CD8-positive, alpha-beta memory T cell (primary cell): ENCODE measurements around the gene DNAH3. TPM values are rescaled to one million over a fixed set of nuclear protein-coding genes. Genes with fewer than 3 reads are reported as not detected.

ENCODE experiments used
- CTCF ChIA-PET: fragments of 350-600 bp; sonication (Branson Sonifier 250); formaldehyde crosslinking; loops from one replicate; lab custom pipeline; 2021; ENCODE audit warnings: antibody characterized with exemption; lab: Charles Lee
- POLR2A ChIA-PET: fragments of 350-600 bp; sonication (Branson Sonifier 250); formaldehyde crosslinking; loops from one replicate; lab custom pipeline; 2021; ENCODE audit warnings: antibody characterized with exemption; lab: Charles Lee
- DNase-seq, 5 donors: peaks; one replicate each; pipeline versions ENCODE4 v3.0.0 to v3.0.0-alpha.2; 2020 to 2022; ENCODE audit warnings: mixed read lengths in 1 of 5
- H3K27ac ChIP-seq: one replicate; pipeline ENCODE4 v1.7.0; 2013; ENCODE audit warnings: low read depth, mild to moderate bottlenecking, low read length, moderate library complexity
- H3K27me3 ChIP-seq: 2 replicates; pipeline ENCODE4 v1.7.0; 2013; ENCODE audit warnings: low read length, mild to moderate bottlenecking; ENCODE audit not compliant: insufficient read depth, poor library complexity, severe bottlenecking
- H3K36me3 ChIP-seq: 2 replicates; pipeline ENCODE4 v1.7.0; 2013; ENCODE audit warnings: mild to moderate bottlenecking, low read length, moderate library complexity; ENCODE audit not compliant: insufficient read depth
- H3K4me1 ChIP-seq: 2 replicates; pipeline ENCODE4 v1.7.0; 2013; ENCODE audit warnings: mild to moderate bottlenecking, low read length, moderate library complexity; ENCODE audit not compliant: insufficient read depth
- H3K4me3 ChIP-seq: 2 replicates; pipeline ENCODE4 v1.7.0; 2013; ENCODE audit warnings: mild to moderate bottlenecking, low read length
- H3K9me3 ChIP-seq: 2 replicates; pipeline ENCODE4 v1.7.0; 2013; ENCODE audit warnings: mild to moderate bottlenecking, low read length
- H3K27ac Mint-ChIP-seq, 8 donors: one replicate each; pipeline ENCODE4 v1.8.0; 2020 to 2021; ENCODE audit warnings: mixed read lengths in 8 of 8, mild to moderate bottlenecking in 6 of 8, inconsistent platforms in 3 of 8, moderate library complexity in 3 of 8
- H3K27me3 Mint-ChIP-seq, 2 donors: one replicate each; pipeline ENCODE4 v1.8.0; 2020 to 2021; ENCODE audit warnings: mixed read lengths in 2 of 2, mild to moderate bottlenecking in 1 of 2, moderate library complexity in 1 of 2
- H3K36me3 Mint-ChIP-seq, 3 donors: one replicate each; pipeline ENCODE4 v1.8.0; 2020 to 2021; ENCODE audit warnings: mixed read lengths in 3 of 3, inconsistent platforms in 1 of 3, mild to moderate bottlenecking in 1 of 3
- H3K4me1 Mint-ChIP-seq, 3 donors: one replicate each; pipeline ENCODE4 v1.8.0; 2020 to 2021; ENCODE audit warnings: mixed read lengths in 3 of 3, inconsistent platforms in 1 of 3, mild to moderate bottlenecking in 1 of 3
- H3K4me3 Mint-ChIP-seq, 7 donors: one replicate each; pipeline ENCODE4 v1.8.0; 2020 to 2021; ENCODE audit warnings: mixed read lengths in 7 of 7, mild to moderate bottlenecking in 6 of 7, moderate library complexity in 4 of 7, inconsistent platforms in 2 of 7
- H3K9me3 Mint-ChIP-seq, 5 donors: one replicate each; pipeline ENCODE4 v1.8.0; 2020 to 2022; ENCODE audit warnings: mixed read lengths in 5 of 5, mild to moderate bottlenecking in 3 of 5, moderate library complexity in 2 of 5, inconsistent platforms in 1 of 5
- polyA plus RNA-seq: library from polyadenylated mRNA; unstranded; fragments of 300-500 nt; fragmentation: Illumina TruSeq; gene quantifications from one replicate; pipeline ENCODE4 v1.2.3, GENCODE V29; 2021
- total RNA-seq, 2 experiments: library from RNA; stranded (reverse); gene quantifications; one replicate each; pipeline ENCODE4 v1.2.3, GENCODE V29; 2021

DNAH3 gene
- total and polyA plus RNA-seq, 3 experiments from 2014 or later: not detected

DNA sequence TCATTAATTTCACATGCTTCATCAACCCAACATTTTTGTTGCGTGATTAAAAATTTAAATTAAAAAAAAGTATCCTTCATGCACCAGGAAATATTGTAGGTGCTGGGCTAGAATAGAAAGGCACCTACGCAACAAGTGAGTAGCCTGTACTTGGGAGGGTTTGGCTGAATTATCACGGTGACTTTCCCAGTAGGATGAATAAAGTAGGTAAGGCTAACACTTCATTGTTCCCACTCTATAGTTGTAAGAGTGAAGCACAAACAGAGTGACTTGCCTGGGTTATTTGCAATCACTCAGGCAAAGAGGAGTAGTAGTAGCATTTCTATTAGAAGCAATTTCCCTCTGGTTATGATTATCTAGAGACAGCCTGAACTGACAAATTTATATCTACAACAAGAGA, 62.5 kb downstream of the DNAH3 start:
- H3K27me3 Mint-ChIP-seq: peaks cover 15 to 42% of the 10 kb centered on the region in 2 donors
- no peak overlapping the region for H3K4me3 Mint-ChIP-seq
- peaks cover 0 to 6% (median 0%) of the 10 kb centered on the region in 5 donors for H3K9me3 Mint-ChIP-seq
- no peak overlapping the region for H3K27ac ChIP-seq
- ChIA-PET CTCF (no interaction called here), POLR2A (no interaction called here)
- no peaks in the 10 kb centered on the region for H3K27me3 ChIP-seq
- H3K4me1 ChIP-seq: no peaks in the 10 kb centered on the region
- no peak for DNase-seq
- no peak overlapping the region for H3K27ac Mint-ChIP-seq
- no peaks in the 10 kb centered on the region for H3K36me3 ChIP-seq
- H3K9me3 ChIP-seq: no peaks in the 10 kb centered on the region
- no peak overlapping the region for H3K4me3 ChIP-seq
- H3K36me3 Mint-ChIP-seq: peaks cover 0 to 5% (median 0%) of the 10 kb centered on the region in 3 donors
- no peaks in the 10 kb centered on the region for H3K4me1 Mint-ChIP-seq

DNA sequence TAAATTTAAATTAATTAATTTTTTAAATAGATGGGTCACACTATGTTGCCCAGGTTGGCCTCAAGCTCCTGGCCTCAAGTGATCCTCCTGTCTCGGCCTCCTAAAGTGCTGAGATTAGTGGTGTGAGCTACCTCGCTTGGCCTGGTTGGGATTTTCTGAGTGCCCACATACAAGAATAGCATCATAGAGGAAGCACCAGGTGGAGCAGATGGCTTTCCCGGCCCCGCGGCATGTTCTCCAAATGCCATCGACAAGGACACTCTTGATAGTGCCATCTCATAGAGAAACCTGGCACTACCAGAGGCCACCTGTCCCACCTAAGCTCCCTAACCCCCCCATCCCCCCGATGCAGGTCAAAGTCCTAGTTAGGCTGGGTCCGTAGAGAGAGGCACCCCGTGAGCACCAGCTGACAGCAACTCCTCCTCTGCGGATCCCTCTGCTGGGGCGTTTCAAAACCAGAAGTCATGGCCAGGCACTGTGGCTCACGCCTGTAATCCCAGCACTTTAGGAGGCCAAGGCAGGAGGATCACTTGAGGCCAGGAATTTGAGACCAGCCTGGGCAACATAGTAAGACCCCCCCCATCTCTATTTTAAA, 65.9 kb downstream of the DNAH3 start:
- DNase-seq: no peak
- Mint-ChIP-seq H3K27me3 (peaks cover 9 to 25% of the 10 kb centered on the region in 2 donors), H3K4me1 (no peaks in the 10 kb centered on the region), H3K9me3 (peaks cover 0 to 4% (median 0%) of the 10 kb centered on the region in 5 donors), H3K4me3 (no peak overlapping the region), H3K27ac (no peak overlapping the region), H3K36me3 (peaks cover 0 to 4% (median 0%) of the 10 kb centered on the region in 3 donors)
- no peak overlapping the region for H3K27ac ChIP-seq
- no peaks in the 10 kb centered on the region for H3K9me3 ChIP-seq
- no peaks in the 10 kb centered on the region for H3K36me3 ChIP-seq
- POLR2A ChIA-PET: no interaction called here
- H3K4me3 ChIP-seq: no peak overlapping the region
- H3K4me1 ChIP-seq: no peaks in the 10 kb centered on the region
- CTCF ChIA-PET: interaction anchor here (0.8 to 0.9 kb wide), 2 partner anchors 220 to 234 kb away, joined by 4 to 6 read pairs; no protein-coding TSS in a partner anchor
- no peaks in the 10 kb centered on the region for H3K27me3 ChIP-seq

DNA sequence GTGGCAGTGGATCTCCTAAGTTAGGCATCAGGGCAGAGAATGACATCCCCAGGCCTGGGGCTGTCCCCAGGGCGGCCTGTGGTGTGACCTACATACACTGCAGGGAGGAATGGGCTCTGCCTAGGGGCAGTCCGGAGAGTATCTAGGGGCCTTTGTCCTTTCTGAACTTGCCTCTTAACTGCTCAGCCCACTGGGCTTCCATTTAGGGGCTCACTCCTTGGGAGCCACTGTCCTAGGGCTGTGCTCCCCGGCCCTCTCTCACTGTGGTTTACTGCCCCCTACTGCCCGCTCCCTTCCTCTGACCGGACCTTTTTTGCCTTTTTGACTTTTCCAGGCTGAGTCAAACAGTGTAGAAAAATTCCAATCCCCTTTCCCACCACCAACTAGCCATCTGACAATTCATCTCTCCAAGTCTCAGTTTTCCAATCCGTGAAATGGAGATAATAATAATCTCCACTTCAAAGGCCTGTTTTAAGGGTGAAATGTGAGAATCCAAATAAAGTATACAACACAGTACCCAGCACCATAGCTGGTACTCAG, 66.8 kb downstream of the DNAH3 start:
- ChIA-PET CTCF (interaction anchor here (0.8 to 0.9 kb wide), 2 partner anchors 220 to 233 kb away, joined by 4 to 6 read pairs; no protein-coding TSS in a partner anchor), POLR2A (no interaction called here)
- Mint-ChIP-seq H3K36me3 (no peaks in the 10 kb centered on the region), H3K9me3 (no peaks in the 10 kb centered on the region), H3K4me1 (no peaks in the 10 kb centered on the region), H3K27ac (no peak overlapping the region), H3K4me3 (no peak overlapping the region), H3K27me3 (peaks cover 9 to 18% of the 10 kb centered on the region in 2 donors)
- DNase-seq: peak; percentile 11 to 50 (median 22)
- H3K27ac ChIP-seq: no peak overlapping the region
- H3K4me3 ChIP-seq: no peak overlapping the region
- H3K9me3 ChIP-seq: no peaks in the 10 kb centered on the region
- no peaks in the 10 kb centered on the region for H3K4me1 ChIP-seq
- no peaks in the 10 kb centered on the region for H3K27me3 ChIP-seq
- H3K36me3 ChIP-seq: no peaks in the 10 kb centered on the region

DNA sequence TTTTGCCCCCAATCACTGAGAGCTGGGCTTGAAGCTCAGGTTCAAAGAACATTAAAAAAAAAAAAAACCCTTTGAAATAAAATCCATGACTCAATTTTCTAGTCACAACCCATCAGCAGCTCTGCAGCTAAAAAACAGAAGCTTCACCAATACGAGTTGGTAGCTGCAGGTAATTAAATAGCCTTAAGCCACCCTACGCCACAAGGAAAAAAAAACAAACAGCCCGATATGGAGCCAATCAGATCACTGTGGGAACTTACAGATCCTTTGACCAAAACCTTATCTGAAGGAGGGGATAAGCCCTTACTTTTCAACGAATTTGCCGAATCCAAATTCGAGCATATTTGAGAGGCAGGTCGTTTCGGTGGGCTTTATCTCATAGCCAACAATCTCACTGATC, 69.3 kb downstream of the DNAH3 start:
- no peak overlapping the region for H3K27ac Mint-ChIP-seq
- no peaks in the 10 kb centered on the region for H3K9me3 ChIP-seq
- no peak overlapping the region for H3K4me3 Mint-ChIP-seq
- H3K27me3 ChIP-seq: no peaks in the 10 kb centered on the region
- no peak for DNase-seq
- no peak overlapping the region for H3K27ac ChIP-seq
- H3K36me3 ChIP-seq: no peaks in the 10 kb centered on the region
- H3K4me1 ChIP-seq: no peaks in the 10 kb centered on the region
- H3K9me3 Mint-ChIP-seq: no peaks in the 10 kb centered on the region
- no peaks in the 10 kb centered on the region for H3K27me3 Mint-ChIP-seq
- ChIA-PET CTCF (interaction anchor here (1.3 kb wide), 1 partner anchor 233 kb away, joined by 4 read pairs; no protein-coding TSS in a partner anchor), POLR2A (no interaction called here)
- H3K4me3 ChIP-seq: no peak overlapping the region
- no peaks in the 10 kb centered on the region for H3K4me1 Mint-ChIP-seq
- H3K36me3 Mint-ChIP-seq: no peaks in the 10 kb centered on the region

DNA sequence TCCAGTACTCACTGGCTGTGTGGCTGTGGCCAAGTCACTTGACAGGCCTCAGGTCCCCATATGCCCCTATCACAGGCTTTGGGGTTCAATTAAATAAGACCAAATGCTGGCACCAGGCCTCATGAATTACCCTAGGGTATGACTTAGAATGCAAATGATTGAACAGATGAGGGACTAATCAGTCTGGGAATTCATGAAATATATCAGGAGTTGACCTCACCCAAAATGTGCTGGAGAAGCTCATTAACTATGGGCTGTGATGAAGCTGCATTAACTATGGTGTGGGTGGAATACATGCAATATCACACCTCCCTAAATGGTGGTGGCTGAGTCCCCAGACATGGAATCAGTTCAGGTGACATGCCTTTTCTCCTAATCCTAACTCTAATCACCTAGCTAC, 72.1 kb downstream of the DNAH3 start:
- H3K4me3 ChIP-seq: no peak overlapping the region
- H3K27me3 ChIP-seq: no peaks in the 10 kb centered on the region
- CTCF ChIA-PET: no interaction called here
- no peak overlapping the region for H3K27ac ChIP-seq
- no peak overlapping the region for H3K27ac Mint-ChIP-seq
- H3K36me3 Mint-ChIP-seq: no peaks in the 10 kb centered on the region
- no peak for DNase-seq
- no peaks in the 10 kb centered on the region for H3K36me3 ChIP-seq
- H3K4me1 ChIP-seq: no peaks in the 10 kb centered on the region
- H3K9me3 Mint-ChIP-seq: no peaks in the 10 kb centered on the region
- peaks cover 0 to 3% of the 10 kb centered on the region in 2 donors for H3K27me3 Mint-ChIP-seq
- POLR2A ChIA-PET: no interaction called here
- no peaks in the 10 kb centered on the region for H3K9me3 ChIP-seq
- H3K4me1 Mint-ChIP-seq: no peaks in the 10 kb centered on the region
- H3K4me3 Mint-ChIP-seq: no peak overlapping the region

DNA sequence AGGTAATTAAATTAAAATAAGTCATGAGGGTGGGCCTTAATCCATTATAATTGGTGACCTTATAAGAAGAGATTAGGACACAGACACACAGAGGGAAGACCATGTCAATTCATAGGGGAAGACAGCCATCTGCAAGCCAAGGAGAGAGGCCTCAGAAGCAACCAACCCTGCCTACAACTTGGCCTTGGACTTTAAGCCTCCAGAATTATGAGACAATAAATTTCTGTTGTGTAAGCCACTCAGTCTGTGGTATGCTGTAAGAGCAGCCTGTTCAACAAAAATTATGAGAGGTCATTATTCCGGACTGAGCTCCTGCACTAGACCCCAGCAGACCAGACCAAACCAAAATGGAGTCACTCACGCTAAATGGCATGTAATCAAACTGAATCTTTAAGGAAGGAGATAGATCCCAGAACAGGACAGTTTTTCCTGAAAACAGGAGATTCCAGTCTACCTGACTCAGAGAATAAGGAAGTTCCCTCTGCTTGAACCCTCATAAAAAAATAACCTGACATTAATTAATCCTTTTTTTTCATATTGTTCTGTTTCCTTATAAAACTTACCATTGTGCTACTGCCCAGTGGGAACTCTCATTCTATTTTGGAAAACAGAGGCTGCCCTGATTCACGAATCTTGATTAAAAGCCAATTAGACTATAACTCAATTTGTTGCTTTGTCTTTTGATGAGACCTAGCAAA, 74.3 kb downstream of the DNAH3 start:
- H3K27me3 ChIP-seq: no peaks in the 10 kb centered on the region
- CTCF ChIA-PET: no interaction called here
- H3K36me3 ChIP-seq: no peaks in the 10 kb centered on the region
- H3K27ac ChIP-seq: no peak overlapping the region
- H3K4me3 ChIP-seq: no peak overlapping the region
- no peak for DNase-seq
- peaks cover 1 to 3% of the 10 kb centered on the region in 2 donors for H3K27me3 Mint-ChIP-seq
- no peak overlapping the region for H3K4me3 Mint-ChIP-seq
- POLR2A ChIA-PET: no interaction called here
- H3K9me3 ChIP-seq: no peaks in the 10 kb centered on the region
- H3K4me1 ChIP-seq: no peaks in the 10 kb centered on the region
- H3K4me1 Mint-ChIP-seq: no peaks in the 10 kb centered on the region
- H3K9me3 Mint-ChIP-seq: no peaks in the 10 kb centered on the region
- no peaks in the 10 kb centered on the region for H3K36me3 Mint-ChIP-seq
- no peak overlapping the region for H3K27ac Mint-ChIP-seq

DNA sequence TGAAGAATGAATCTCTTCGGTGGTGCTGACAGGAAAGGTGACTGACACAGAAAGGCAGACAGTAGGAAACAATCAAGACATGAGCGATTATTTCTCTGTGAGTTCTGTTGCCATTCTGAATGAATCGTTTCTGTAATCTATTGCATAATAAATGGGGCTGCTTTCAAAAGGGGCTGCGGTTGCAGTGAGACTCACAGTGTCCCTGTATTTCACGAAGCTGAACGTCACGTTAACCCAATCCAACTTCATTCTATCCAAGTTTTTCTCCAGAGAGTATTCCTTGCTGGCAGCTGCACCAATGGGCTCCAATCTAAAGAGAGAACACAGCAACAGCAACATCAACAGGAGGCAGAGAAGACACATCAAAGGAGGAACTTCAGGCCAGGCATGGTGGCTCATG, 75.4 kb downstream of the DNAH3 start:
- CTCF ChIA-PET: no interaction called here

DNA sequence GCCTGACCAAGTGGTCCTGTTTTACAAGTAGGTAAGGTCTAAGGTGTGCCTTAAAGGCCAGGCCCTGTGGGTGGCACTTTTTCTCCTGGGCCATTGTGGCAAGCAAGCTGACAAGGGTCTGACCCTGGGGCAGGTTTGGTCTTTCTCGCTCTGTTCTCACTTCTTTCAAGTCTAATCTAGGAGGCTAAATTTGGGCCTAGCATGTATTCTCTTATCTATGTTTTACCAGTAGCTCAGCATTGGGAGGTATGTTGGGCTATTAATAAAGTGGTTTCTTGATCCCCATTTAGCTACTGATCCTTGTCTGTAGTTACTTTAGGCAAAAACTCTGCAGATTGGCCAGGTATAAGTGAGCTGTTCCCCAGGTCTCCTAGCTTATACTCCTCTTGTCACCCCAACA, 77.7 kb downstream of the DNAH3 start:
- ChIA-PET CTCF (no interaction called here), POLR2A (no interaction called here)
- Histone ChIP-seq H3K4me3 (no peak overlapping the region), H3K4me1 (no peaks in the 10 kb centered on the region), H3K27ac (no peak overlapping the region), H3K36me3 (no peaks in the 10 kb centered on the region), H3K9me3 (no peaks in the 10 kb centered on the region), H3K27me3 (no peaks in the 10 kb centered on the region)
- Mint-ChIP-seq H3K27me3 (peaks cover 1 to 8% of the 10 kb centered on the region in 2 donors), H3K4me3 (no peak overlapping the region), H3K4me1 (no peaks in the 10 kb centered on the region), H3K9me3 (peaks cover 0 to 3% (median 0%) of the 10 kb centered on the region in 5 donors), H3K27ac (no peak overlapping the region), H3K36me3 (no peaks in the 10 kb centered on the region)
- no peak for DNase-seq

More for the DNA sequence above, 75.4 kb downstream of the DNAH3 start:
- no peak for DNase-seq
- H3K4me3 ChIP-seq: no peak overlapping the region
- H3K27me3 ChIP-seq: no peaks in the 10 kb centered on the region
- no peaks in the 10 kb centered on the region for H3K36me3 ChIP-seq
- H3K4me3 Mint-ChIP-seq: no peak overlapping the region
- H3K9me3 ChIP-seq: no peaks in the 10 kb centered on the region
- no peaks in the 10 kb centered on the region for H3K9me3 Mint-ChIP-seq
- no peaks in the 10 kb centered on the region for H3K4me1 ChIP-seq
- peaks cover 1 to 3% of the 10 kb centered on the region in 2 donors for H3K27me3 Mint-ChIP-seq
- no peak overlapping the region for H3K27ac ChIP-seq
- POLR2A ChIA-PET: no interaction called here
- H3K4me1 Mint-ChIP-seq: no peaks in the 10 kb centered on the region
- no peaks in the 10 kb centered on the region for H3K36me3 Mint-ChIP-seq
- H3K27ac Mint-ChIP-seq: peak overlapping the region in 1 of 8 donors; percentile 14
